GM21423 (cell line): ENCODE results near the gene NTRK3.

Source experiments
- ATAC-seq: cut with Tn5 transposase; IDR thresholded peaks from one replicate; pipeline ENCODE4 v1.9.1; 2021; ENCODE audit warnings: mild to moderate bottlenecking, moderate library complexity; ENCODE audit not compliant: unreplicated experiment

Gene NTRK3

GRCh38 chr15:88126695-88127431 is 129.7 kb downstream of the NTRK3 start:
- no peak for ATAC-seq

DNA sequence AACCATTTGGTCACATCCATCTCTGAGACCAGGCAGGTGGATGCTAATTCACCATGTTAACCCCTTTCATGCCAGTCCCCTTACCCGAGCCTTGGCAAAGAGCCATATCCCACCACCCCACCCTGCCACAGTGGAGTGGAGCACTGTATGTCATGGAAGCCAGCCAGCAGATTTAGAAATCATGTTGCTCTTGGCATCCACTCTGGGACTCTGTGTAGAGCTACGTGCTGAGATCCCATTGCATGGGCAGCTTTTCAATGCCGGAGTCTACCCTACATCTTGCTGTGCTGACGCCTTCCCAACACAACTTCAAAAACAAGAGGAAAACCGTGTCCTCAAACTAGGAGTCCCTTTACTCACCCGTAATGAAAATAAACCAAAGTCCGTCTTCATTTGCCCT is 131.0 kb downstream of the NTRK3 start:
- no peak for ATAC-seq

DNA sequence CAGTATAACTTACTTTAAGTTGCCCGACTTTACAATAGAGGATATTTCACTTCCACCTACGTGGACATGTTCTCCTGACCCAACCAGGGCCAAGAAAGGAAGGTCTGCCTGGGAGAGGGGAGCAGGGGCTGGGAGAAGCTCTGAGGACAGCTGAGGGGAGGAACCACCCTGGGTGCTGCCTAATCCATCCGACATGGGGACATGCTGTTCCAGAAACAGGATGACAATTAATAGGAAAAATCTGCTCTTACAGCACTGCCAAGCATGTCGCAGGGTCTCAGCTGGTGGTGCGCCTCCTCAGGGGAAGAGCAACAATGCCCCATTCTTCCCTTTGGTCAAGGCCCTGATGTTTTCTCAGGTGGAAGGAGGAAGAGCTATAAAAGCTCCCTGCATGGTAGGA is 132.3 kb downstream of the NTRK3 start:
- ATAC-seq = no peak

DNA sequence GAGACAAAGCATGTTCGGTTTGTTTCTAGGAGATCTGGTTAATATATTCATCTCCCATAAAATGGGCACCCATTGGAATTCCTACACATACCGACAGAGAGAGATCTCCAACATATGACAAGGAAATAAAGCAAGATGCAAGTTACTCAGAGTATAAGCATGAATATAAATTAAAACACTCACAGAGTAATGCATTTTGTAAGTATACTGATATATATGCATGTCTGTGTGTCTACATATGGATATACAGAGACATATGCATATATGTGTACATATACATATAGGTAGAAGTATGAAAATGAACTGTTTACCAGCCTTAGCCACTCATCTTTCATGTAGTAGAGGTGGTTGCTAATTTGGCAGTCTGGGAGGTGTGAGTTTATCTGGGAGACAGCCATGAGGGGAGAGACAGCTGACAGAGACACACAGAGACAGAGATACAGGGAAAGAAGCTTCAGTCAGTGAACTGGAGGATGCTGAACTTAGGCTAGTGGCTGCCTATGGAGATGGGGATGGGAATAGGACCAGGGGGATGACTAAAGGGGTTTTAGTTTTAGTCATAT is 134.5 kb downstream of the NTRK3 start:
- no peak for ATAC-seq

GRCh38 chr15:88120026-88120425 is 136.5 kb downstream of the NTRK3 start:
- no peak for ATAC-seq

DNA sequence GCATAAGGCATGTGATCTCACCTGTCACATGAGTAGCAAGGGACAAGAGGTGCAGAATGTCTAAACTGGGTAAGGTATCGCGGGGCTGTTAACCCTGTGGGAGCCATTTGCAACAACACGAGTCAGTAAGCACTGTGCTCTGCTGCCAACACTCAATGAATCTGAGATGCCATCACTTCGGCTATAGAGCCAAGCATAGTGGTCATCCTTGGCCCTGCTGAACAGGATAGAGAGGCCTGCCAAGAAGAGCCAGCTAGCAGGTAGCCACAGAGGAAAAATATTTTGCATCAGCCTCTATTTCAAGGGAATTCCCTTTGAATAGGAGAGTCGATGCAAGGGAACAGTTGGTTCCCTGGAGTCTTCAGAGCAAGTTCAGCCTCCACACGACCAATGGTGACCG is 137.8 kb downstream of the NTRK3 start:
- no peak for ATAC-seq

GRCh38 chr15:88118035-88118434 is 138.5 kb downstream of the NTRK3 start:
- no peak for ATAC-seq

DNA sequence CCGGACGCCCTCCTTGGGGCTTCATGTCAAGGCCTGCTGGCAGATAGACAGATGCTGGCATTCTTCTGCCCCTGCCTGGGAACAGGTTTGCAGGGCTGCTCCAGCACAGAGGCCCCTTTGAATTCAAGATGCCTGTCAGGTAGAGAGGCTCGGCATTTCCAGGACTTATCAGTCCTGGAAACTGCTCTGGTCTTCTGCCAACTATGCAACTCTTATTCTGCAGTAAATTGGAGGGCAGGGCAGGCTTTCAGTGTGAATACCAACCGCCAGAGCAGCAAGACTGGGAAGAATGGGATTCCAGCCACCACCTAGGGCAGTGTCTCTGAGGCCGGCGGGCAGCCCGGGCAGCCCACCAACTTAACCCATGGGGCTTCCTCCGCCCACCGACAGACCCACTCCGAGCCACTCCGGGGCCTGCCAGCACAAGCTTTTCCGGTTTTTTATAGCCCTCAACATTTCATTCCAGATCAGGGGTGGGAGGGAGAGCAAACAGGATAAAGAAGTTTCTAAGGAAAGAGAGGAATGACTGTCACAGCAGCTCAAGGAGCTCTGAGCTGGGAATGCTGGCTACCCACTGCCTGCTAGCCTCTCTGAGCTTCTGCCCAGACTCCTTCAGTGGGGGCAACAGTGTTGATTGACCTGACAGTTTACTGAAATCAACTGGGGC is 140.9 kb downstream of the NTRK3 start:
- no peak for ATAC-seq

DNA sequence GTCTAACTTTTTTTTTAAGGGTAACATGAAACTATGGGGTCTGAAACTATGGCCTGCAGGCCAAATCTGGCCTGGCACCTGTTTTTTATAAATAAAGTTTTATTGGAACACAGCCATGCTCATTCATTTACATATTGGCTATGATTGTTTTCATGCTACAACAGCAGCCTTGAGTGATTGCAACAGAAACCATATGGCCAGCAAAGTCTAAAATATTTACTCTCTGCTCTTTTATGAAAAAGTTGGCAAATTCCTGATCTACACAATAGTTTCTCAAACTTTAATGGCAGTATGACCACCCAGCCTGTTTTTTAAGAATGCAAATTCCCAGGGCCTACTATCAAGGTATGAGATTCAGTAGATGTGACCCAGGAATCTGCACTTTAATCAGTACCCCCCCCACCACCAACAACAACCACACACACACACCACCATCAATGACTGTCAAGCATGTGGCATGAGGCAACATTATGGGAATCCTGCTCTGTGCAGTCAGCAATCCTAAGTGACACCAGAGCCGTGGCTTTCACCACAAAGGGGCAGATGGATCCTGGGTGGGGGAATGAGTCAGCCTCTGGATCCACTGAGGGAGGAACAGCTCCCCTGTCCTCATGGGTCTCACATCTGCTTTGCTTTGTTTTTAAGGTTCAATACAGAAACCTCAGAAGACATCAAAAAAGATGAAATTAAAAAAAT is 142.8 kb downstream of the NTRK3 start:
- ATAC-seq = no peak

DNA sequence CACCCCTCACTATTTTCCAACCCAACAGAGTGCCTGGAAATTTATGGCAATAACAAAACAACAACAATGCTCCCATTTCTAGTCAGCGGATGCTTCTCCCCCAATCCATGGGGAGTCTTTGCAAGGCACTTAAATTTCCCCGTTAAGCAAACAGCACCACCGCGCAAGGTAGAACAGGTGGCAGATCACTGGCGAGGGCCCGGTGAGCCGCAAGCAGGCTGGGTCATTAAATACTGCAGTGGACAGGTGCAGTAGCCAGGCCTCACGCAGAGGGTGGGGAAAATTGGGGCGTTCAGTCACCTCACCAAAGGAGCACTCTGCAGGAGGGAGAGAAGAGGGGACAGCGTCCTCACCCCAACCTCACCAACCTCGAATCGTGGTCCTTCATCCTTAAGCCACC is 147.5 kb downstream of the NTRK3 start:
- ATAC-seq = no peak

DNA sequence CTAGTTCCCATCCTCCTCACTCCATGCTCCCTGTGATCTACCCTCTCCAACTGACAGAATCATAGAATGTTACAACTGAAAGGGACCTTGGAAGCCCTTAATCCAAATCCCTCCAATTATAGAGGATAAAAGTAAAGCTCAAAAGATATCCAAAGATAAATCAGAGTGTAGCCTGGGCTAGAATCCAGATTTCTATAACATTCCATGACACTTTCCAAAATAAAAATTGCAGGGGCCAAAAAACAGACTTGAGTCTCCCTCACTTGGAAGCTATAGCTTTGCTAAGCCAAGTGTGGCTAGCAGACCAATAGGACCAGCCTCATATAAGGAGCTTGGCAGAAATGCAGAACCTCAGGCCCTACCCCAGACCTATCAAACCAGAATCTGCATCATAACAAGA is 148.1 kb downstream of the NTRK3 start:
- ATAC-seq = no peak

DNA sequence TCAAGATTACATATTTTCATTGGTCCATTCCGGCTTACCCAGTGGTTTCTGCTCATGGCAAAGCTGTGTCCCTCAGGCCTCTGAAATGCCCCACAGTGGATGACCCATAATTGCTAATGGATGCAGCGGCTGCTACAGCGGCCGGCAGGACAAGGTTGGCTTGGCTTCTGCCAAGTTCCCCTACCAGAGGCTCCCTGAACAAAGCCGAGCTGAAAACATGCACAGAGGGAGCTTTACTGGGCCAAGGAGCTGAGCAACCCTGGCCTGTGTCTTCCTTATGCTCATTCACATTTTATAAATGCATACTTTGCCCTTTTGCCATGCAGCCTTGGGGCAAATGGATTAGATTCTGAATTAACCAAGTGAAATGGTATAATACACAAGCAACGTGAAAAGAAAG is 150.5 kb downstream of the NTRK3 start:
- ATAC-seq = no peak

- ATAC-seq = no peak
These were observed 152.2 kb downstream of the NTRK3 start for GRCh38 chr15:88104357-88104756.

GRCh38 chr15:88100181-88100580 is 156.4 kb downstream of the NTRK3 start:
- no peak for ATAC-seq

GRCh38 chr15:88098361-88098760 is 158.2 kb downstream of the NTRK3 start:
- no peak for ATAC-seq

GRCh38 chr15:88091444-88092016 is 165.0 kb downstream of the NTRK3 start:
- ATAC-seq = no peak

- no peak for ATAC-seq
These were observed 166.0 kb downstream of the NTRK3 start for GRCh38 chr15:88090481-88091011.

DNA sequence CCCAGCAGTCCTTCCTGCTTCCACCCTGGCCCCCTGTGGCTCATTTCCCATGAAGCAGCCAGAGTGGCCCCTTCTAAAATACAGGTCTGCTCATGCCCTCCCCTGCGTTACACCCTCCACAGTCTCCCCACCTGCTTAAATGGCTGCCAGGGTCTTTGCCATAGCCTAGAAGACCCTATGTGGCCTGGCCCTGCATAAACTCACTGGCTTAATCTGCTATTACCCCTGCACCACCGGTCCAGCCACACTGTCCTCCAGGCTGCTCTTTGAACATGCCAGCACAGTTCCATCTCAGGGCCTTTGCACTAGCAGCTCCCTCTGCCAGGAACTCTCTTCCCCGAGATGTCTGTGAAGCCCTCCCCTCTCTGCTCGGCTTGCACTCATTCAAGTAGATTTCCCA is 166.8 kb downstream of the NTRK3 start:
- ATAC-seq = no peak

GRCh38 chr15:88089024-88089620 is 167.4 kb downstream of the NTRK3 start:
- ATAC-seq = no peak

DNA sequence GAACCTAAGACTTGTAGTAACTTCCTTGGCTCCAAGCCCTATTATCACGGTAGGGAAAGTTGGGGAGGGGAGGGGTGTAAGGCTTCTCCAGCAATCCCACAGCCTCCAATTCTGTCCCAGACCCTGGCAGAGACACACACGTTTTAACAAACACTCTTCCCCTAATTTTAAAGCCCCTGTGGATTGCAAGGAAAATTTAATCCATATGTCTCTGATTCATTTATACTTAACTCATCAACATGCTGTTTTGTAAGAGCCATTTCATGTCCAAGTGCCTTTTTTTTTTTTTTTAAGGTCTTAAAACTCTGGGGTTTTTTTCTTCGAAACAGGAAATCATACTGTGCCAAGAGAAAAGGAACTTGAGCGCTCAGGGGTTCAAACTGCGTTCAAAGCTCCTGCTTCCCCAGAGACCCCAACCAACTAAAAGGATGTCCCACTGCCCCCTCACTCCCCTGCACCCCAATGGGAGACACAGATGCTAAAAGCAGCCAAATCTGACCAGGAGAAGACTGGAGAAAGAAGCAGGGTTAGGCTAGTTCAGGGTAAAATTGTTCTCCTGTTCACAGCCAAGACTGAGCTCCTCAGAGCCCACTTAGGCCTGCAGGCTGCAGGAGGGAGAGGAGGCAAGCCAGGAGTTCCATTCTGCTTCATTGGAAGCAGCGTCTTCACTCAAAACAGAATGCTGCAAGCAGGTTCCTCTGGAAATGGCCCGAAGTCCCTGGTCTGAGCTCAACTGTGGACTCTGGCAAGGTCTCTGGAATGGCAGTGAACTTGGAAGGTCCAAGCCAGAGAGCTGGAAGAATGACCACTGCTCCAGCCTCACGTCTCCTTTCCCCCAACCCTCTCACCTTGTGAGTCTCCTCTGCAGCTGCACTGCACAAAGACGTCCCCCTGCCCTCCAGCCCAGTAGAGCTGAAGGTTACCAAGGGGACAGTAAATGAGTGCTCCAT is 172.5 kb downstream of the NTRK3 start:
- no peak for ATAC-seq
